CD4-positive, alpha-beta T cell treated with Interleukin-4 for 1 hour (primary cell): ENCODE results near the gene CAPN12.

ENCODE experiments used
- DNase-seq, 2 donors: peaks; one replicate each; pipeline ENCODE4 v3.0.0-alpha.2; 2020 to 2022

Gene CAPN12

DNA sequence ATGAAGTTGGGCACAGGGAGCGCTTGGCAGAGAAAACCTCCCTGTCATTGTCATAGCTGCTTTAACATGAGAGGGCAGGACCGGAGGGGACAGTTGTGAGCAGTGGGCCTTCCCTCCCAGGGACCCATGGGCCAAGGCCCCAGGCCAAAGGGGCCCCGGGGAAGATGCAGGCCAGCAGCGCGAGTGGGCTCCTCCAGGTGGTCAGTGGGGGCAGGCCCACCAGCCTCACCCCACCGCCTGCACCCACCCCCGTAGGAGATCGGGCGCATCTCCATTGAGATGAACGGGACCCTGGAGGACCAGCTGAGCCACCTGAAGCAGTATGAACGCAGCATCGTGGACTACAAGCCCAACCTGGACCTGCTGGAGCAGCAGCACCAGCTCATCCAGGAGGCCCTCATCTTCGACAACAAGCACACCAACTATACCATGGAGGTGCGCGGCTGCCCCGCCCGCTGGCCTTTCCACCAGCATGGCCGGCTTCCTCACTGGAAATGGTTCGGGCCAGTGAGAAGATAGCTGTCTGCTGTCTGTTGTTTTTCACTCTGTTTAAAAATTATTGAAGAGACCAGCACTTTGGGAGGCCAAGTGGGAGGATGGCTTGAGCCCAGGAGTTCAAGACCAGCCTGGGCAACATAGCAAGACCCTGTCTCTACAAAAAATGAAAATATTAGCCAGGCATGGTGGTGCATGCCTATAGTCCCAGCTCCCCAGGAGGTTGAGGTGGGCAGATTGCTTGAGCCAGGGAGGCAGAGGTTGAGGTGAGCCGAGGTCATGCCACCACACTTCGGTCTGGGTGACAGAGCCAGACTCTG, 18.6 kb downstream of the CAPN12 start:
- no peak for DNase-seq

DNA sequence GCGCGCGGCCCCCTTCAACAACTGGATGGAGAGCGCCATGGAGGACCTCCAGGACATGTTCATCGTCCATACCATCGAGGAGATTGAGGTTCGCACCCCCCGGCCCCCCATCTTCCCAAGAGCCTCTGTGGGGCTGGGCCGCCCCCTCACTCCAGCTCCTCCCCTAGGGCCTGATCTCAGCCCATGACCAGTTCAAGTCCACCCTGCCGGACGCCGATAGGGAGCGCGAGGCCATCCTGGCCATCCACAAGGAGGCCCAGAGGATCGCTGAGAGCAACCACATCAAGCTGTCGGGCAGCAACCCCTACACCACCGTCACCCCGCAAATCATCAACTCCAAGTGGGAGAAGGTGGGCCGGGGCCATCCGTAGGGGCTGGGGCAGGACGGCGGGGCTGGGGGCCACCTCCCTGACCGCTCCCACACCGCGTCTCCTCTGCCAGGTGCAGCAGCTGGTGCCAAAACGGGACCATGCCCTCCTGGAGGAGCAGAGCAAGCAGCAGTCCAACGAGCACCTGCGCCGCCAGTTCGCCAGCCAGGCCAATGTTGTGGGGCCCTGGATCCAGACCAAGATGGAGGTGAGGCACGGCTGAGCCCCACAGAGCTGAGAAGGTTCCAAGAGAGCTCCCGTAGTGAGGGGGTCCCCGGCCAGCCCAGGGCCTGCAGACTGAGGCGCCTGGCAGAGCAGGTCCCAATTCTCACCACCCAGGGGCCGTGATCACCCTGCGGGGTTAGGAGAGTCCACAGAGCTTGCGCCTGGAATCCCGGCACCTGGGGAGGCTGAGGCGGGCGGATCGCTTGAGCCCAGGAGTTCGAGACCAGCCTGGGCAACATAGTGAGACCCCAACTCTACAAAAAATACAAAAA, 20.1 kb downstream of the CAPN12 start:
- no peak for DNase-seq

- no peak for DNase-seq
These were observed 20.7 kb downstream of the CAPN12 start for GRCh38 chr19:38723606-38723965.

DNA sequence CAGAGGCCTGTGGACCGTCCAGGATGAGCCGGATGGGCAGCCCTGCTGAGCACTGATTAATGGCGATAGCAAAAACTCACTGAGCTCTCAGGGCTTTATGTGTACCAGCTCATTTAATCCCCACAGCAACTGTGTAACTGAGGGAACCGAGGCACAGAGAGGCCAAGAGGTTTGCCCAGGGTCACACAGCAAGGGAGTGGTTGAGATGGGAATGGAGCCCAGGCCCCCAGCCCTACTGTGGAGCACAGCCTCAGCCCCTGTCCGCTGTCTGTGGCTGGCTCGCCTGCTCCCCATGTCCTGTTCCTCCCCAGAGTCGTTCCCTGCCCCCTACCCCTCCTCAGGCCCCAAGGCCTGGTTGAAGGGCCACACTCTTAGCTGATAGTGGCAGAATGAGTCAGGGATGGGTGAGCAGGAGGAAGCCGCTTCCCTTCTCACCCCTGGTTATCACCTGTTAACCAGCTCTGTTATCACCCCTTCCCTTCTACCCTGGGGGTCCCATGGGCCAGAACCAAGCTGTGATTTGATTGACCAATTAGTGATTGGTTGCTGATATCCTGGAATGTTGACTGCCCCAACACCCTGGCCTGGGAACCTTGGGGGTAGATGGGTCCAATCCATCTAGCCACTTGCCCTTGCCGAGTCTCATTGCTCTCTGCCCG, 21.2 kb downstream of the CAPN12 start:
- no peak for DNase-seq

DNA sequence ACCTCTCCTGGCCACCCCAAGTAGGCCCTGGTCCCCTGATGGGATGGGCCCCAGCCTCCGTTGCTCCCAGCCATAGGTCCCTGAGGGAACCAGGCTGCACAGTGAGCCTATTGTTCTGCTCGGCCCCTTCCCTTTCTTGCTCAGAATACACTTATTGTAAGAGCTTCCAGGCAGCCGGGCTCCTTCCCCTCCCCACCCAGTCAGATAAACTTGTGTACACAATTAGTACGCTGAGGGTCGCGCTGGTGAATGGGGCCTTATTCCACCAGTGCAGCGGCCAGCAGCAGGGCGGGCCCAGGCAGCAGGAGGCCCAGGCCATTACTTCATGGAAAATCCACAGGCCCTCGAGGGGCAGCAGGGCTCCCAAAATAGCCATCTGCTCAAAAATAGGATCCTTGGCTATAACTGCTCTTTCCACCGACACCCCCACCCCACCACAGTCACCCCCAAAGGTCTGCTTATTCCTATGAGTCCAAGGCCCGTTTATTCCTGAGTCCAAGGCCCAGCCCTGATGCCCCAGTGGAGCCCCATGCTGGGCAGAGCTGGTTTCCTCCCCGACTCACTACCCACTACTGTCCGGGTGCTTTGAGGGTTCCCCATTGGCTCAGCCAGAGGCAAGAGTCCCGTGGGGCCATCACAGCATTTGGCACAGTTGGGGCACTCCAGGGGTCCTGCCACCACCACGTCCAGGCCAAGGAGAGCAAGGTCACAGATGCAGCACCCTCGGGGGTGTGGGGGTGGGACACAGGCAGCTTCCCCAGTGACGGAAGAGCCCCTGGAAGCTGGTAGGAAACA, 22.1 kb downstream of the CAPN12 start:
- no peak for DNase-seq

DNA sequence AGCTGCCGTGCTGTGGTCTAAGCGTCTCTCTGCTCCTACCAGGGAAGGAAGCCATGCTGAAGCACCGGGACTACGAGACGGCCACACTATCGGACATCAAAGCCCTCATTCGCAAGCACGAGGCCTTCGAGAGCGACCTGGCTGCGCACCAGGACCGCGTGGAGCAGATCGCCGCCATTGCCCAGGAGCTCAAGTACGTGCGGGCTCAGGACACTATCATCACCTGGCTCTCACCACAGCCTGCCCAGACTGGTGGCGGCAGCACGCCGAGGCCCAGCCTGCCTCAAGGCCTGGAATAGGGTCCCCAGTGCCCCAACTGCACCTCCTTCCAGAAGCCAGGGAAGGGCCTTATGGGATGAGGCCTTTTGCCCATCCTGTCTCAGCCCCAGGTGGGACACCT, 22.8 kb downstream of the CAPN12 start:
- no peak for DNase-seq

GRCh38 chr19:38720559-38721236, 23.6 kb downstream of the CAPN12 start:
- no peak for DNase-seq

- DNase-seq: no peak
These were observed 24.3 kb downstream of the CAPN12 start for GRCh38 chr19:38719761-38720558.

- DNase-seq: no peak
These were observed 25.3 kb downstream of the CAPN12 start for GRCh38 chr19:38718747-38719543.

GRCh38 chr19:38717855-38718254, 26.4 kb downstream of the CAPN12 start:
- no peak for DNase-seq

DNA sequence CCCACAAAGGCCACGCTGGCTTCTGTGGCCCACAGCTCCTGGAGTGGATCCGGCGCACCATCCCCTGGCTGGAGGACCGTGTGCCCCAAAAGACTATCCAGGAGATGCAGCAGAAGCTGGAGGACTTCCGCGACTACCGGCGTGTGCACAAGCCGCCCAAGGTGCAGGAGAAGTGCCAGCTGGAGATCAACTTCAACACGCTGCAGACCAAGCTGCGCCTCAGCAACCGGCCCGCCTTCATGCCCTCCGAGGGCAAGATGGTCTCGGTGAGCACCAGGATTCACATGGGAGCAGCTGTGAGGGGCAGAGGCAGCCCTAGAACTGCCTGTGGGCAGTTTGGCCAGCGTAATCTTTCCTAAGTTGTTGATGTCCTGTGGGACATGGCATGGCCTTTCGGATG, 27.2 kb downstream of the CAPN12 start:
- DNase-seq: no peak

- no peak for DNase-seq
These were observed 28.7 kb downstream of the CAPN12 start for GRCh38 chr19:38715555-38715954.

DNA sequence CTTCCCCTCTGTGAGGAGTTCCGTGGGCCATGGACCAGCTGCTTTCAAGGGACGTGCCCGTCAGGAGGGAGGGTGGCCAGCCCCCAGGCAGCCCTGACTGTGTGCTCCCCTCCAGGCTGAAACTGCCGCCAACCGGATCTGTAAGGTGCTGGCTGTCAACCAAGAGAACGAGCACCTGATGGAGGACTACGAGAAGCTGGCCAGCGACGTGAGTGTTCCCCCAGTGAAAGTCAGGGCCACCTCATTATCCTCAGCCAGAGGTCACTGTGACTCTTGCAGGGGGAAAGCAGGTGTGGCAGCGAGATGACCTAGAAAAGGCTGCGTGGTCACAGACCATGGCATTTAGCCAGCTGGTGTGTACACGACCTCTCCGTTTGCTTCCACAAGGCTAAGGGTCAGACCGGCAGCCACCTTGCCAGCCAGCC, 29.9 kb downstream of the CAPN12 start:
- no peak for DNase-seq

GRCh38 chr19:38713865-38714264, 30.4 kb downstream of the CAPN12 start:
- no peak for DNase-seq

- DNase-seq: no peak
These were observed 31.0 kb downstream of the CAPN12 start for GRCh38 chr19:38713227-38713649.

- no peak for DNase-seq
These were observed 32.0 kb downstream of the CAPN12 start for GRCh38 chr19:38712161-38712748.

GRCh38 chr19:38711726-38712153, 32.5 kb downstream of the CAPN12 start:
- DNase-seq: no peak

DNA sequence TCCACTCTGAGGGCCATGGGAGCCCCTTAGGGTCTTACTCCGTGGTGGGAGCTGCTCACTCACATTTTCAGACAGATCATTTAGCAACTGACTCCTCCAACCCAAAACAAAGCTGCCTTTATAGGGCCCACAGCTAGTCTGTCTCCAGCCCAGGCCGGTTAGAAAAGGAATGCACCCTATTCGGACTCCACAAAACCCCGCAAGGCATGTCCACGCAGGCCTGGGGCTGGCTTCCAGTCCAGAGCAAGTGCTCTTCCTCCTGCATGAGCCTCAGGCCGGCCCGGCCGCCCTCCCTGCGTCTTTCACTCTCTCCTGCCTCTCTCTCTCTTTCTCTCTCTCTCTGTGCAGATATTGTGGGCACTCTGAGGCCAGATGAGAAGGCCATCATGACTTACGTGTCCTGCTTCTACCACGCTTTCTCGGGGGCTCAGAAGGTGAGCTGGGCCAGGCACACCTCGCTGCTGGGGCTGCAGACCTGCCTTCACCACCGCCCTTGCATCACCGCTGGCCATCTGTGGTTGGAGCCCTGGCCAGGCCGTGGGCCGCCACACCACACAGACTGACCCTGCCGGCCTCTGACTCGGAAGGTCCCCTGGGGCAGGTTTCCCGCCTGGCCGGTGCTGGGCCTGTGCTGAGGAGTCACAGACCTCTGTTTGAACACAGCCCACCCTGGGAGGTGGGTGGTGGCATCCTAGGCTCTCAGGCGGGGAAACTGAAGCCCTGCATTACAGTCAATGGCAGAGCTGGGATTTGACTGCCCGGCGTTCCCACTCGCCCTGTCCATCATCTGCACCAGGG, 33.1 kb downstream of the CAPN12 start:
- DNase-seq: no peak

- no peak for DNase-seq
These were observed 33.9 kb downstream of the CAPN12 start for GRCh38 chr19:38710416-38710702.
